UCSD-AML1 (cell line): ENCODE results near the gene RNU6-9.
A peak's percentile ranks its signal among the peaks of the same experiment; 100 is the strongest.

ENCODE experiments used
- DNase-seq: peaks from one replicate; lab custom pipeline; 2025; ENCODE audit not compliant: unreplicated experiment; lab: John Stamatoyannopoulos, UW

RNU6-9 gene

GRCh38 chr19:897442-898039, 4.3 kb downstream of the RNU6-9 start:
- DNase-seq: no peak

GRCh38 chr19:898663-899062, 5.4 kb downstream of the RNU6-9 start:
- DNase-seq: no peak

- peak; percentile 50 for DNase-seq
Observed at GRCh38 chr19:899336-900042, 6.2 kb downstream of the RNU6-9 start.

GRCh38 chr19:900043-900301, 6.7 kb downstream of the RNU6-9 start:
- no peak for DNase-seq

GRCh38 chr19:900302-901111, 7.2 kb downstream of the RNU6-9 start:
- no peak for DNase-seq

- DNase-seq: no peak
Observed at GRCh38 chr19:901216-902092, 8.2 kb downstream of the RNU6-9 start.

GRCh38 chr19:902093-902370, 8.7 kb downstream of the RNU6-9 start:
- no peak for DNase-seq

- no peak for DNase-seq
Observed at GRCh38 chr19:902446-903226, 9.4 kb downstream of the RNU6-9 start.

GRCh38 chr19:903266-903797, 10.0 kb downstream of the RNU6-9 start:
- DNase-seq: no peak

GRCh38 chr19:904545-904944, 11.3 kb downstream of the RNU6-9 start:
- DNase-seq: no peak

- DNase-seq: no peak
Observed at GRCh38 chr19:906480-906879, 13.2 kb downstream of the RNU6-9 start.

- DNase-seq: peak; percentile 85
Observed at GRCh38 chr19:907183-907853, 14.0 kb downstream of the RNU6-9 start.

- no peak for DNase-seq
Observed at GRCh38 chr19:911197-912033, 18.1 kb downstream of the RNU6-9 start.

- DNase-seq: no peak
Observed at GRCh38 chr19:912181-913079, 19.1 kb downstream of the RNU6-9 start.

- DNase-seq: peak; percentile 78
Observed at GRCh38 chr19:913080-913748, 19.9 kb downstream of the RNU6-9 start, which contains the start of gene R3HDM4. R3HDM4 (minus strand) TSS chr19:913219; CDS start chr19:913157, 62 bp downstream.

- DNase-seq: peak; percentile 27
Observed at GRCh38 chr19:916645-917322, 23.5 kb downstream of the RNU6-9 start.
